Measurements from ENCODE around the gene B3GAT3.

Gene B3GAT3

DNA sequence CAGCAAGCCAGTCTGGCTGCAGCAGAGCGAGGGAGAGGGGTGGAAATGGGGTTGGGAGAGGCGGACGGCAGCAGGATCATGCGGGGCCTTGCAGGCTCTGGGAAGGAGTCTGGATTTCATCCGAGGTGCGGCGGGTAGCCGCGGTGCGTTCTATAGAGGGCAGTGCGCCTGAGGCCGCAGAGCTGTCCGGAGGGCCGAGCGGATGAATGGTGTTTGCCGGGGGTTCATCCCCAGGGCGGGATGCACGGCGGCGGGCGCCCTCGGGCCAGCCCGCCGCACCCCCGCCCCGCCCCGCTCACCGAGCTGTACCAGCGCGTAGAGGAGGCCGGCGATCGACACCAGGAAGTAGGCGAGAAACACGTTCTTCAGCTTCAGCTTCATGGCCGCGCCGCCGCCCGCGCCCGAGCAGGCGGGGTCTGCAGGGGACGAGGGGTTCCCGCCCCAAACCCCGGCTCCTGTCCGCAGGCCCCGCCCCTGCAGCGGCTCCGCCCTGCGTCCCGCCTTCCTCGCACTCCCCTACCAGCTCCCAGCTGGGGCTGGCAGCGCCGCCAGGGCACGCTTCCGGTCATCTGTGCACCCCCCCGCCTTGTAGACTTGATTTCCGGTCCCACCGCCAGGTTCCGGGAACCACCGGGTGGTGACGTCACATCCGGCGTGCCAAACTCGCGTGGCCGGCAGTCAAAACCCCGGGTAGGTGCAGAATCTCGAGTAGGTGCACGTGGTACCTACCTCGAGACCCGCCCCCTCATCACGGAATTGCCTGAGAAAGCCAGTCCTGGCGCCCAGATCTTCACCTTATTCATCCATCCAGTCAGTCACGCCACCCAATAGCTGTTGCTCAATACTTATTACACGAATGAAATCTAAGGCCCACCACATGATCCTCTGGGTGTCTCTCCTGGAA lies at the start of gene B3GAT3:
TSS of gene B3GAT3 (minus strand) at position 420 of the 904 bp plus-strand sequence. CDS start at position 381, 39 bp downstream.
- TF ChIP-seq, protein P1, sequence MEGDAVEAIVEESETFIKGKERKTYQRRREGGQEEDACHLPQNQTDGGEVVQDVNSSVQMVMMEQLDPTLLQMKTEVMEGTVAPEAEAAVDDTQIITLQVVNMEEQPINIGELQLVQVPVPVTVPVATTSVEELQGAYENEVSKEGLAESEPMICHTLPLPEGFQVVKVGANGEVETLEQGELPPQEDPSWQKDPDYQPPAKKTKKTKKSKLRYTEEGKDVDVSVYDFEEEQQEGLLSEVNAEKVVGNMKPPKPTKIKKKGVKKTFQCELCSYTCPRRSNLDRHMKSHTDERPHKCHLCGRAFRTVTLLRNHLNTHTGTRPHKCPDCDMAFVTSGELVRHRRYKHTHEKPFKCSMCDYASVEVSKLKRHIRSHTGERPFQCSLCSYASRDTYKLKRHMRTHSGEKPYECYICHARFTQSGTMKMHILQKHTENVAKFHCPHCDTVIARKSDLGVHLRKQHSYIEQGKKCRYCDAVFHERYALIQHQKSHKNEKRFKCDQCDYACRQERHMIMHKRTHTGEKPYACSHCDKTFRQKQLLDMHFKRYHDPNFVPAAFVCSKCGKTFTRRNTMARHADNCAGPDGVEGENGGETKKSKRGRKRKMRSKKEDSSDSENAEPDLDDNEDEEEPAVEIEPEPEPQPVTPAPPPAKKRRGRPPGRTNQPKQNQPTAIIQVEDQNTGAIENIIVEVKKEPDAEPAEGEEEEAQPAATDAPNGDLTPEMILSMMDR (IDR thresholded peaks at IDR 0.05; ENCODE audit: low read depth, low read length, missing control alignments) = no peak
- DNase-seq (ENCODE audit: low read depth) = peak; percentile 95
- in situ Hi-C loops (cut with HindIII; ENCODE audit: low sequenced_read_pairs) = no loop called here

DNA sequence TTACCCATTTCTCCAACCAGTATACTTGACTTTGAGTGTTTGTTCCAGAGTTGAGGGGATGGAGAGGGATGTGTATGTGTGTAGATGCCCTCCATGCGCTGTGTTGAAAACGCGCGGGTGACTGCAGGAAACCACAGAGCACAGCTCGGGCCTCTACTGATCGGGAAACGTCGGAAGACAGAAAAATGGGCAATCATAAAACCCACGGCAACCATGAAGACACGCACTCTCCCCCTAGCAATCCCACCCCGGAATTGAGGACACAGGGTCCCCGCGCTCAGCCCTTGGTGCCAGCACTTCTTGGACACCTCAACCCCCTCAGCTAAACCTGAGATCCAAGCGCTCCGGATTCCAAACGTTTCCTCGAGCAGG lies 49.4 kb upstream of the B3GAT3 start:
- peak overlapping the region; percentile 78 for H3K4me3 ChIP-seq (ENCODE audit: low read depth, low read length)
- no peak for DNase-seq (ENCODE audit: low read depth)
- TF ChIP-seq, protein P1 (IDR thresholded peaks at IDR 0.05; ENCODE audit: low read depth, low read length, missing control alignments) = no peak
- in situ Hi-C loops (cut with HindIII; ENCODE audit: low sequenced_read_pairs) = no loop called here

More for the DNA sequence above, at the start of gene B3GAT3:
- peak within 1 kb of the TSS; percentile 55 for H3K4me3 ChIP-seq (ENCODE audit: low read depth, low read length)

DNA sequence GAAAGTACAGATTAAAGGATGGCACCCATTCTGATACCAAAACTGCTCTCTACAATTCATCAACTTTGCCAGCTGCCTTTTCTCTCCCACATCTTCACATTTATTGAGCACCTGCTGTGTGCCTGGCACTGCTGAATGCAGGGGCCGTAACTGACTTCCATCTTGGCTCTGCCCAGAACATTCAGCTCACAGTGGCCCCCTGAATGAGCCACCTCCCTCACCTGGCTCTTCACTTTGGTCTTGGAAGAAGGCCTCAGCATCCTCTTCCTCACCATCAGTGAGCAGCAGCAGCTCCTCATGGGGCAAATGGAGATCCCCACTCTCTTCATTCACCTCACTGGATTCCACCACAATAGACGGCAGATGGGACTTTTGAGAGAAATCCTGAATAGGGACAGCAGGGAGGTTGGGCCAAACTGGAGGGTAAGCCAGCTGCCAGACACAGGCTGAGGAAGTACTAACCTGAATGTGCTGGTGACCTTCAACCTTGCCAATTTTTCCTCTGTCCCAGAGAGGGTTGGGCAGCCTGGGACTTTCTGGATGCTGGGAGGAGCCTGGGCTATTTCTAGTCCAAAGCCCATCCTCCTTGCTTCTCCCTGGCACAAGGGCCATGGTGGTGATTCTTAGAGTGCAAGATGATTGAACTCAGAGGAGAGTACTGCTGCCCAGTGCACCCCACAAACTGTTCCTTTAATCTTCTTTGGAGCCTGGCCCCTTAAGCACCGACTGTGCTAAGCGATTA lies 47.8 kb upstream of the B3GAT3 start:
- H3K4me3 ChIP-seq (ENCODE audit: low read depth, low read length) = no peak overlapping the region
- no peak for DNase-seq (ENCODE audit: low read depth)
- TF ChIP-seq, protein P1 (IDR thresholded peaks at IDR 0.05; ENCODE audit: low read depth, low read length, missing control alignments) = no peak
- in situ Hi-C loops (cut with HindIII; ENCODE audit: low sequenced_read_pairs) = no loop called here

GRCh38 chr11:62667460-62667859 lies 45.7 kb upstream of the B3GAT3 start:
- DNase-seq (ENCODE audit: low read depth) = no peak
- H3K4me3 ChIP-seq (ENCODE audit: low read depth, low read length) = no peak overlapping the region
- in situ Hi-C loops (cut with HindIII; ENCODE audit: low sequenced_read_pairs) = no loop called here
- TF ChIP-seq, protein P1 (IDR thresholded peaks at IDR 0.05; ENCODE audit: low read depth, low read length, missing control alignments) = no peak

DNA sequence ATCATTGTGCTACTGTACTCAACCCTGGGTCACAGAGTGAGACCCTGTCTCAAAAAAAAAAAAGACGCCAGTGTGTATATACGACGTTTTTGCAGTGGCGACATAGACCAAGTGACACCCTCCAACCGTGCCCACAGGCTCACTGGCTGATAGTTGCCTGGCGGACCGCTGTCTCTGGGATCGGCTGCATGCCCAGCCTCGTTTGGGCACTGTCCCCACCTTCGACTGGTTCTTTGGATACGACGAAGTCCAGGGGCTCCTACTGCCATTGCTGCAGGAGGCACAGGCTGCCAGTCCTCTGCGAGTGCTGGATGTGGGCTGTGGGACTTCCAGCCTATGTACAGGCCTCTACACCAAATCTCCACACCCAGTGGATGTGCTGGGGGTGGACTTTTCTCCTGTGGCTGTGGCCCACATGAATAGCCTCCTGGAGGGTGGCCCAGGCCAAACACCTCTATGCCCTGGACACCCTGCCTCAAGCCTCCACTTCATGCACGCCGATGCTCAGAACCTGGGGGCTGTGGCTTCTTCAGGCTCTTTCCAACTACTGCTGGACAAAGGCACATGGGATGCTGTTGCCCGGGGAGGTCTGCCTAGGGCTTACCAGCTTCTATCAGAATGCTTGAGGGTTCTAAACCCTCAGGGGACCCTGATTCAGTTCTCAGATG lies 44.6 kb upstream of the B3GAT3 start:
- in situ Hi-C loops (cut with HindIII; ENCODE audit: low sequenced_read_pairs) = no loop called here
- TF ChIP-seq, protein P1 (IDR thresholded peaks at IDR 0.05; ENCODE audit: low read depth, low read length, missing control alignments) = no peak
- DNase-seq (ENCODE audit: low read depth) = no peak
- peak overlapping the region; percentile 90 for H3K4me3 ChIP-seq (ENCODE audit: low read depth, low read length)

GRCh38 chr11:62665599-62666258 lies 43.9 kb upstream of the B3GAT3 start:
- DNase-seq (ENCODE audit: low read depth) = no peak
- TF ChIP-seq, protein P1 (IDR thresholded peaks at IDR 0.05; ENCODE audit: low read depth, low read length, missing control alignments) = no peak
- in situ Hi-C loops (cut with HindIII; ENCODE audit: low sequenced_read_pairs) = no loop called here
- peak overlapping the region; percentile 90 for H3K4me3 ChIP-seq (ENCODE audit: low read depth, low read length)

Data from astrocyte of the cerebellum (primary cell).